Vagina (tissue), 2 donors: Measurements from ENCODE around the gene KIF21B. TPM values are rescaled to one million over a fixed set of nuclear protein-coding genes. Genes with fewer than 3 reads are reported as not detected.

Source experiments
- DNase-seq, 2 donors: peaks; one replicate each; pipeline ENCODE4 v3.0.0-alpha.2; 2017; ENCODE audit errors: extremely low spot score in 2 of 2
- H3K27ac ChIP-seq: fragments of 200-600 bp; sonication (generic); one replicate; pipeline ENCODE4 v1.5.1; 2019
- H3K27me3 ChIP-seq: fragments of 200-600 bp; sonication (generic); one replicate; pipeline ENCODE4 v1.5.1; 2019
- H3K36me3 ChIP-seq, 2 donors: fragments of 200-600 bp; sonication (generic); one replicate each; pipeline ENCODE4 v1.5.1; 2017 to 2019
- H3K4me1 ChIP-seq: fragments of 200-600 bp; sonication (generic); one replicate; pipeline ENCODE4 v1.5.1; 2019
- H3K4me3 ChIP-seq, 2 donors: fragments of 200-600 bp; sonication (generic); 1 replicate in 1 of 2; 2 replicates in 1 of 2; pipeline ENCODE4 v1.5.1; 2016 to 2019
- H3K9me3 ChIP-seq: fragments of 200-600 bp; sonication (generic); one replicate; pipeline ENCODE4 v1.5.1; 2019
- CTCF ChIP-seq, 3 experiments: fragments of 450-650 bp in 2 of 3; fragments of 200-600 bp in 1 of 3; sonication (generic) in 1 of 3; IDR thresholded peaks; one replicate each; pipeline ENCODE4 v1.5.1; 2017 to 2019; ENCODE audit warnings: antibody characterized with exemption in 3 of 3, mild to moderate bottlenecking in 2 of 3, moderate library complexity in 2 of 3
- POLR2A ChIP-seq, 2 donors: fragments of 450-650 bp; IDR thresholded peaks; one replicate each; pipeline ENCODE4 v1.6.1; 2017; ENCODE audit warnings: antibody characterized with exemption in 2 of 2, mild to moderate bottlenecking in 2 of 2, moderate library complexity in 2 of 2
- POLR2AphosphoS5 ChIP-seq, 2 donors: sonication (generic); formaldehyde crosslinking; IDR thresholded peaks; one replicate each; pipeline ENCODE4 v1.9.0; 2017; ENCODE audit warnings: antibody characterized with exemption in 2 of 2, mild to moderate bottlenecking in 2 of 2, low read depth in 1 of 2; ENCODE audit not compliant: insufficient read depth in 1 of 2
- intact Hi-C: fragments of 100-400 bp; cut with DNase I; formaldehyde crosslinking; loops from one replicate; pipeline ENCODE4 v1.15.1; 2023
- total RNA-seq: library from RNA; depleted of rRNA; stranded (reverse); fragments of >200 nt; gene quantifications from one replicate; pipeline ENCODE4 v1.2.3, GENCODE V29; 2016

Gene KIF21B
- total RNA-seq, 1 donor from 2014 or later: 4.7 TPM

- intact Hi-C loops: no loop called here
- H3K27ac ChIP-seq: no peak overlapping the region
- H3K27me3 ChIP-seq: no peaks in the 10 kb centered on the region
- no peaks in the 10 kb centered on the region for H3K36me3 ChIP-seq
- no peak overlapping the region for H3K4me3 ChIP-seq
- no peak for DNase-seq
- no peaks in the 10 kb centered on the region for H3K9me3 ChIP-seq
- no peaks in the 10 kb centered on the region for H3K4me1 ChIP-seq
- TF ChIP-seq CTCF (IDR thresholded peaks at IDR 0.05) (no peak), POLR2A (IDR thresholded peaks at IDR 0.05) (no peak)
These were observed 21.0 kb downstream of the KIF21B start for GRCh38 chr1:201002510-201002909.

- intact Hi-C loops: no loop called here
- no peak for TF ChIP-seq POLR2A (IDR thresholded peaks at IDR 0.05)
- no peak for TF ChIP-seq CTCF (IDR thresholded peaks at IDR 0.05)
- no peak for TF ChIP-seq POLR2AphosphoS5 (IDR thresholded peaks at IDR 0.05; ENCODE audit: insufficient read depth in 1 of 2, low read depth in 1 of 2)
- H3K36me3 ChIP-seq: no peaks in the 10 kb centered on the region
These were observed 21.6 kb downstream of the KIF21B start for GRCh38 chr1:201001962-201002361.

DNA sequence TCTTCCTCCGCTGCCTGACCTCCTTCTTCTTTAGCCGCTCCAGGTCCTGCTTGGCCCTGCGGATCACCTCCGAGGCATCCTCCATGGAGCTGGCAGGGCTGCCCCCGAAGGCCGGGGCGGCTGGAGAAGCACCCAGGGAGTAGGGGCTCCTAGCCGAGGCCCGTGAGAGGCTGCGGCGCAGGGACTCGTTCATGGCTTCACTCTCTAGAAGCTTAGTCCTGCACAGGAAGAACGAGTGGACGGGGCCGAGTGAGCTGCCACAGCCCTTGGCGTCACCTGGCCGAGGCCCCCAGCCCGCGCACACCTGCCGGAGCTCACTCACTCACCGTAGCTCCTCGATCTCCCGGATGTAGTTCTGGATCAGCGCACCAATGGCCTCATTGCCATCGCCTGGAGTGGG, 23.1 kb downstream of the KIF21B start:
- no peak for DNase-seq
- no peaks in the 10 kb centered on the region for H3K36me3 ChIP-seq
- H3K27me3 ChIP-seq: no peaks in the 10 kb centered on the region
- intact Hi-C loops: no loop called here
- TF ChIP-seq POLR2A (IDR thresholded peaks at IDR 0.05) (no peak), CTCF (IDR thresholded peaks at IDR 0.05) (no peak), POLR2AphosphoS5 (IDR thresholded peaks at IDR 0.05; ENCODE audit: insufficient read depth in 1 of 2, low read depth in 1 of 2) (no peak)
- H3K4me1 ChIP-seq: no peaks in the 10 kb centered on the region
- no peaks in the 10 kb centered on the region for H3K9me3 ChIP-seq
- H3K27ac ChIP-seq: no peak overlapping the region
- no peak overlapping the region for H3K4me3 ChIP-seq

More at GRCh38 chr1:201001962-201002361, 21.6 kb downstream of the KIF21B start:
- Histone ChIP-seq H3K4me3 (no peak overlapping the region), H3K27ac (no peak overlapping the region), H3K4me1 (no peaks in the 10 kb centered on the region), H3K9me3 (no peaks in the 10 kb centered on the region), H3K27me3 (no peaks in the 10 kb centered on the region)
- DNase-seq: no peak

GRCh38 chr1:200999667-201000066, 23.8 kb downstream of the KIF21B start:
- Histone ChIP-seq H3K4me3 (no peak overlapping the region), H3K36me3 (no peaks in the 10 kb centered on the region), H3K27me3 (no peaks in the 10 kb centered on the region), H3K4me1 (no peaks in the 10 kb centered on the region), H3K27ac (no peak overlapping the region), H3K9me3 (no peaks in the 10 kb centered on the region)
- intact Hi-C loops: no loop called here
- no peak for TF ChIP-seq POLR2AphosphoS5 (IDR thresholded peaks at IDR 0.05; ENCODE audit: insufficient read depth in 1 of 2, low read depth in 1 of 2)
- no peak for TF ChIP-seq CTCF (IDR thresholded peaks at IDR 0.05)
- TF ChIP-seq POLR2A (IDR thresholded peaks at IDR 0.05): no peak
- DNase-seq: no peak

GRCh38 chr1:200998323-200998722, 25.2 kb downstream of the KIF21B start:
- Histone ChIP-seq H3K27ac (no peak overlapping the region), H3K36me3 (no peaks in the 10 kb centered on the region), H3K4me1 (no peaks in the 10 kb centered on the region), H3K27me3 (no peaks in the 10 kb centered on the region), H3K9me3 (no peaks in the 10 kb centered on the region), H3K4me3 (no peak overlapping the region)
- DNase-seq: no peak
- intact Hi-C loops: no loop called here
- TF ChIP-seq POLR2A (IDR thresholded peaks at IDR 0.05): no peak
- TF ChIP-seq POLR2AphosphoS5 (IDR thresholded peaks at IDR 0.05; ENCODE audit: insufficient read depth in 1 of 2, low read depth in 1 of 2): no peak
- TF ChIP-seq CTCF (IDR thresholded peaks at IDR 0.05): no peak
